Cardiac fibroblast (primary cell): ENCODE results near the gene POLG.

Source experiments
- DNase-seq, 2 donors: peaks; one replicate each; pipeline versions ENCODE4 v3.0.0 to v3.0.0-alpha.2; 2010; ENCODE audit warnings: low read depth in 2 of 2
- H3K4me3 ChIP-seq, 2 donors: replicated peaks in 1 of 2; 1 replicate in 1 of 2; 2 replicates in 1 of 2; pipeline ENCODE4 v1.5.1; 2011; ENCODE audit warnings: low read depth in 2 of 2, low read length in 2 of 2, mild to moderate bottlenecking in 2 of 2, moderate library complexity in 1 of 2
- TF ChIP-seq, protein P1 (sequence below): IDR thresholded peaks from one replicate; pipeline ENCODE4 v1.5.1; 2011; ENCODE audit warnings: low read depth, mild to moderate bottlenecking, low read length, inconsistent platforms

Gene POLG

GRCh38 chr15:89307046-89307587 lies 27.5 kb downstream of the POLG start:
- H3K4me3 ChIP-seq: no peak overlapping the region
- peak; percentile 31 to 41 for DNase-seq
- TF ChIP-seq, protein P1, sequence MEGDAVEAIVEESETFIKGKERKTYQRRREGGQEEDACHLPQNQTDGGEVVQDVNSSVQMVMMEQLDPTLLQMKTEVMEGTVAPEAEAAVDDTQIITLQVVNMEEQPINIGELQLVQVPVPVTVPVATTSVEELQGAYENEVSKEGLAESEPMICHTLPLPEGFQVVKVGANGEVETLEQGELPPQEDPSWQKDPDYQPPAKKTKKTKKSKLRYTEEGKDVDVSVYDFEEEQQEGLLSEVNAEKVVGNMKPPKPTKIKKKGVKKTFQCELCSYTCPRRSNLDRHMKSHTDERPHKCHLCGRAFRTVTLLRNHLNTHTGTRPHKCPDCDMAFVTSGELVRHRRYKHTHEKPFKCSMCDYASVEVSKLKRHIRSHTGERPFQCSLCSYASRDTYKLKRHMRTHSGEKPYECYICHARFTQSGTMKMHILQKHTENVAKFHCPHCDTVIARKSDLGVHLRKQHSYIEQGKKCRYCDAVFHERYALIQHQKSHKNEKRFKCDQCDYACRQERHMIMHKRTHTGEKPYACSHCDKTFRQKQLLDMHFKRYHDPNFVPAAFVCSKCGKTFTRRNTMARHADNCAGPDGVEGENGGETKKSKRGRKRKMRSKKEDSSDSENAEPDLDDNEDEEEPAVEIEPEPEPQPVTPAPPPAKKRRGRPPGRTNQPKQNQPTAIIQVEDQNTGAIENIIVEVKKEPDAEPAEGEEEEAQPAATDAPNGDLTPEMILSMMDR: no peak

GRCh38 chr15:89305395-89305794 lies 29.2 kb downstream of the POLG start:
- TF ChIP-seq, protein P1: no peak
- DNase-seq: no peak
- H3K4me3 ChIP-seq: no peak overlapping the region

DNA sequence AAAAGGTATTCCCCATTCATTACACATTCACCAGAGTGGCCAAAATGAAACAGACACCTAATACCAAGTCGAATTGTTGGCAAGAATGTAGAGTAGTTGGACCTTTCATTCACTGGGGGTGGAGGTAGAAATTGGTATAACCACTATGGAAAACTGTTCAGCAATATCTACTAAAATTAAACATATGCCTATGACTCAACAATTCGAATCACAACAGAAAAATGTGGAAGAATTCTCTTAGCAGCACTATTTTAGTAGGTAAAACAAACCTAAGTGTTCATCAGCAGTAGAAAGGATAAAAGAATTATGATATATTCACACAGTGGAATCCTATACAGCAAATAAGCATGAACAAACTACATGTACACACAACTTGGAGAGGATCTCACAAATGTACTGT lies 30.6 kb downstream of the POLG start:
- no peak overlapping the region for H3K4me3 ChIP-seq
- no peak for DNase-seq
- TF ChIP-seq, protein P1: no peak

DNA sequence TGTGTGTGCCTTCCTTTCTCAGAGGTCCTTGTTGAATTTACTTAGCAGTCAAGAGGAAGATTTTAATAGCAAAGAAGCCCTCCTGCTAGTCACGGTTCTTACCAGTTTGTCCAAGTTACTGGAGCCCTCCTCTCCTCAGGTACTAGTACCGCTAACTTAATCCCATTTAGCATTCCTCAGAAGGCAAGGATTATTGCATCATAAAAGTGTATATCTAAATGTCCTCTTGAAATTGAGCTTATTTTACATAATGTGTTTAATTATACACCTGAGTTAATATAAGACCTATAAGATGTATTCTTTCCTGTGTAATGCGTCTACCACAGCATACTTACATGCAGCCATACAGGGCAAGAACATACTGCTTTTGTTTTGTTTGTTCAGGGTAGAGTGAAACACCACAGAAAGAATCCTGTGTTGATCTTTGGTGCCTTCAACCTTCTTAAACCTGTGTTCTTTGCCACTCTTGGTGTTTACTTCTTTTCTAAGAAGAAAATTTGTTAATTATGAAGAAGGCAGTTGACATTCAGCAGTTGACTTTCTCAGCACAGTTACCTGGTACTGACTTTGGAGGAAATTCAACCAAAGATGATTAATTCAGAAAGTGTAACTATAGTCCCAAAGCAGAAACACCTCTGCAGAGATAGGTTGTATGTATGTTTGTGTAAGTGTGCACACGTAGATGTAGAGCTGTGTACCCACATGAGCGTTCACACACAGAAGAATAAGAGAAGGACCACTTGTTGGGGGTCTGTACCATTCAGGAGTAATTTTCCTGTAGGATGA lies 33.1 kb downstream of the POLG start:
- H3K4me3 ChIP-seq: no peak overlapping the region
- no peak for DNase-seq
- TF ChIP-seq, protein P1: no peak

- peak; percentile 61 to 68 for DNase-seq
Measured at GRCh38 chr15:89299896-89300295, 34.7 kb downstream of the POLG start.

DNA sequence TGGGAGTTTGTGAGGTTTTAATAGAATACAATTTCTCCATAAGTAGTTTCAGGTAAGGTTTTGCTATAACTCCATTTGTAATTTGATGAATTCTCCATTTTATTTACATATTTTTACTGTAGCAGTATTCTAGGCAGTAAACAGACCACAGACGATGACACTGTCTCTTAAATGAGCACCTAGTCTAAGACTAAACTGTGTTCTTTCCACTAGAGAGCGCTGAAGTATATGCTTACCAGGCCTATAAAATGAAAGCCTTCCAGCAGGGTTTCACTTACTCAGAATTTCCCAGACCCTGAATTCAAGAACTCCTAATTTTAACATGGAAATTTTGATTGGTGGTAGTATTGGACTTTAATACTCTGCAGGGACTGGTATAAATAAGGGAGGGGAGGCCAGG lies 41.6 kb downstream of the POLG start:
- no peak overlapping the region for H3K4me3 ChIP-seq
- DNase-seq: no peak
- TF ChIP-seq, protein P1: no peak

More at GRCh38 chr15:89299896-89300295, 34.7 kb downstream of the POLG start:
- no peak overlapping the region for H3K4me3 ChIP-seq
- TF ChIP-seq, protein P1: peak; percentile 22
